Colonic mucosa (tissue), 4 donors: Measurements from ENCODE around the gene STXBP4. TPM values are rescaled to one million over a fixed set of nuclear protein-coding genes. Genes with fewer than 3 reads are reported as not detected.

Experiments used
- DNase-seq: peaks from one replicate; pipeline ENCODE4 v3.0.0-alpha.2; 2020
- H3K27ac ChIP-seq: fragments of 200-600 bp; one replicate; pipeline ENCODE4 v1.8.0; 2021
- H3K27me3 ChIP-seq: fragments of 200-600 bp; one replicate; pipeline ENCODE4 v1.8.0; 2021
- H3K36me3 ChIP-seq: fragments of 200-600 bp; one replicate; pipeline ENCODE4 v1.8.0; 2021
- H3K4me1 ChIP-seq: fragments of 200-600 bp; one replicate; pipeline ENCODE4 v1.8.0; 2021; ENCODE audit warnings: mild to moderate bottlenecking
- H3K4me3 ChIP-seq: fragments of 200-600 bp; one replicate; pipeline ENCODE4 v1.8.0; 2021
- H3K9ac ChIP-seq, 2 donors: one replicate each; pipeline ENCODE4 v1.7.0; 2013; ENCODE audit warnings: control low read depth in 2 of 2, low read depth in 2 of 2, low read length in 2 of 2
- H3K9me3 ChIP-seq: fragments of 200-600 bp; one replicate; pipeline ENCODE4 v1.8.0; 2021
- CTCF ChIP-seq: fragments of 200-600 bp; IDR thresholded peaks from one replicate; pipeline ENCODE4 v1.8.0; 2022; ENCODE audit warnings: antibody characterized with exemption, mild to moderate bottlenecking
- intact Hi-C: fragments of 100-400 bp; cut with DNase I; formaldehyde crosslinking; loops from one replicate; pipeline ENCODE4 v1.14.1; 2022
- total RNA-seq, 2 donors: library from RNA; stranded (reverse); fragmentation: NEBNext Ultra II Directional in 1 of 2; extraction: Animal tissue kit (Norgen Biotek cat#: 25700) in 1 of 2; gene quantifications; one replicate each; pipeline ENCODE4 v1.2.1, GENCODE V29; 2021
- donor health status: healthy.
- donor health status: DM: no; HTN: no; CAD: no.
- donor health status: DM: no; HTN: no; CAD: no.

Gene STXBP4
- total RNA-seq, 2 donors from 2014 or later: 6.2 to 6.6 TPM

GRCh38 chr17:55216888-55217287 is 248.3 kb downstream of the STXBP4 start:
- Histone ChIP-seq H3K4me3 (no peak overlapping the region), H3K27ac (no peak overlapping the region), H3K4me1 (no peaks in the 10 kb centered on the region), H3K9me3 (no peaks in the 10 kb centered on the region), H3K36me3 (no peaks in the 10 kb centered on the region), H3K27me3 (no peaks in the 10 kb centered on the region), H3K9ac (no peak overlapping the region)
- no peak for TF ChIP-seq CTCF
- no peak for DNase-seq
- intact Hi-C loops: no loop called here

- TF ChIP-seq CTCF: no peak
- no peak overlapping the region for H3K4me3 ChIP-seq
- no peak overlapping the region for H3K27ac ChIP-seq
- intact Hi-C loops: no loop called here
- no peaks in the 10 kb centered on the region for H3K4me1 ChIP-seq
- H3K9me3 ChIP-seq: no peaks in the 10 kb centered on the region
- H3K27me3 ChIP-seq: no peaks in the 10 kb centered on the region
- DNase-seq: no peak
- H3K36me3 ChIP-seq: no peaks in the 10 kb centered on the region
- H3K9ac ChIP-seq: no peak overlapping the region
Observed at GRCh38 chr17:55219459-55219858, 250.9 kb downstream of the STXBP4 start.

DNA sequence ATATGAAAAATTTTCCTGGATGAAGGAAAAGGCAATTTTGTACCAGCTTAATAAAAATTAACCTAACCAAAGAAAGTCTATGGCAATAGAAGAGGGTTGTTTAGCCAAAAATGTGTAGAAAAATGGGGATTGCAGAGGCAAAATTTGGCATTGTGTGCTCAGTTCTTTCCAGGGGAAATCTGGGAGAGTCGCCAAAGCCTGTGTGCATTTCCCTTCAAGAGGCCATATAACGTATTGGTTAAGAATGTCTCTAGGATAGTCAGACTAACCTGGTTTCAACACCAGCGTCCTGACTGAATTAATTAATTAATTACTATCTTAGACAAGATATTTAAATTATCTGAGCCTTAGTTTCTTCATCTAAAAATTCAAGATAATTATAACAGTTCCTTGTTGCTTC is 251.4 kb downstream of the STXBP4 start:
- Histone ChIP-seq H3K36me3 (no peaks in the 10 kb centered on the region), H3K4me1 (no peaks in the 10 kb centered on the region), H3K27me3 (no peaks in the 10 kb centered on the region), H3K4me3 (no peak overlapping the region), H3K9ac (no peak overlapping the region), H3K27ac (no peak overlapping the region), H3K9me3 (no peaks in the 10 kb centered on the region)
- intact Hi-C loops: no loop called here
- no peak for TF ChIP-seq CTCF
- no peak for DNase-seq

Other genes starting within 250 kb of the STXBP4 start
- gene TOM1L1, start 67.9 kb upstream of the STXBP4 start, total RNA-seq: 10 to 100 TPM; 56.7 to 67.3 TPM
- gene COX11, start 111 bp upstream of the STXBP4 start, total RNA-seq: 10 to 100 TPM; 58.3 to 70.5 TPM